RWPE1 (cell line): ENCODE measurements around the gene PHF14.
A peak's percentile ranks its signal among the peaks of the same experiment; 100 is the strongest.

Source experiments
- CTCF ChIA-PET: fragments of 350-600 bp; sonication (Branson Sonifier 250); formaldehyde crosslinking; extraction: SDS; loops from one replicate; lab custom pipeline; 2021; lab: Yijun Ruan, JAX
- POLR2A ChIA-PET: fragments of 400-600 bp; formaldehyde crosslinking; extraction: SDS; loops from one replicate; lab custom pipeline; 2020; ENCODE audit warnings: antibody characterized with exemption; ENCODE audit not compliant: low non-redundant PET; lab: Yijun Ruan, JAX
- DNase-seq: peaks from one replicate; pipeline ENCODE4 v3.0.0; 2012; ENCODE audit warnings: low spot score
- H3K27ac ChIP-seq: fragments of 450-650 bp; 2 replicates; pipeline ENCODE4 v1.5.1; 2017
- CTCF ChIP-seq: fragments of 450-650 bp; conservative IDR thresholded peaks from 2 replicates; pipeline ENCODE4 v1.5.1; 2017; ENCODE audit warnings: low read depth, mild to moderate bottlenecking

Gene PHF14

GRCh38 chr7:11077816-11078215, 104.1 kb downstream of the PHF14 start:
- H3K27ac ChIP-seq = no peak overlapping the region
- CTCF ChIA-PET = no interaction called here
- POLR2A ChIA-PET = no interaction called here
- DNase-seq = no peak
- no peak for TF ChIP-seq CTCF

GRCh38 chr7:11078247-11078834, 104.7 kb downstream of the PHF14 start:
- POLR2A ChIA-PET = no interaction called here
- no peak overlapping the region for H3K27ac ChIP-seq
- DNase-seq = no peak
- no peak for TF ChIP-seq CTCF
- CTCF ChIA-PET = interaction anchor here (0.6 kb wide), 1 partner anchor 223 kb away, joined by 3 read pairs; no protein-coding TSS in a partner anchor

GRCh38 chr7:11079907-11080306, 106.2 kb downstream of the PHF14 start:
- POLR2A ChIA-PET = no interaction called here

GRCh38 chr7:11082121-11082520, 108.4 kb downstream of the PHF14 start:
- H3K27ac ChIP-seq = no peak overlapping the region
- ChIA-PET POLR2A (interaction anchor here (0.5 kb wide), 1 partner anchor 12 kb away, joined by 3 read pairs; no protein-coding TSS in a partner anchor), CTCF (no interaction called here)
- DNase-seq = no peak
- no peak for TF ChIP-seq CTCF

More at GRCh38 chr7:11079907-11080306, 106.2 kb downstream of the PHF14 start:
- DNase-seq = no peak
- no peak for TF ChIP-seq CTCF
- H3K27ac ChIP-seq = no peak overlapping the region
- CTCF ChIA-PET = no interaction called here

DNA sequence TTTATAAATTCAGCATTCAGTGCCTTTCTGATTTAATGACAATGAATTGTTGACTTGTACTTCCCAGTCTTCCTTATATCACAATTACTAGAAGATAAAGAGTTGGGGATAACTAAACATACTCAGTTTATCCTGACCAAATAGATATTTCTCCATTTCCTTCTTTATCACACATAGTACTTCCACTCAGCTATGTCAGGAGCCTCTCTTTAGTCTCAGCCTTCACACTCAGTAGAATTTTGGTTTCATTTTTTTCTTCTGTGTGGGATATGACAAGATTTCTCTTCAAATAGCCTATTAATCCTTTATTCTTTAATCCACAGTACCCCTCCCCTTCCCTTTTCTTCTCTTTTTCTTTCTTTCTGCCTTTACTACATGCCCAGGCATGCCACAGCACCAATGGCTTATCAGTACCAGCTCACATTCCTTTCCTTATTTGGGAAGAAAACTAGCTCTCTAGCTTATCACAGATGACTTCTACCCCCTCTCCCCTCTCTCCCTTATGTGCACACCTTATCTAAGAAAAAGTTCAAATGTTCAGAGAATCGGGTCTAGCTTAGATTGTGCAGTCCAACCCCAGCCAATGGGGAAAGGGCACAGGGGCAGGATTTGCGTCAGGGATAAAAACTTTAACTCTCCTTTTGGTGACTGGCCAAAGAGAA, 109.0 kb downstream of the PHF14 start:
- ChIA-PET POLR2A (interaction anchor here (0.5 kb wide), 1 partner anchor 11 kb away, joined by 3 read pairs; no protein-coding TSS in a partner anchor), CTCF (interaction anchor here (0.6 kb wide), 2 partner anchors 8 to 1784 kb away, joined by 5 to 8 read pairs; no protein-coding TSS in a partner anchor)
- no peak for TF ChIP-seq CTCF

DNA sequence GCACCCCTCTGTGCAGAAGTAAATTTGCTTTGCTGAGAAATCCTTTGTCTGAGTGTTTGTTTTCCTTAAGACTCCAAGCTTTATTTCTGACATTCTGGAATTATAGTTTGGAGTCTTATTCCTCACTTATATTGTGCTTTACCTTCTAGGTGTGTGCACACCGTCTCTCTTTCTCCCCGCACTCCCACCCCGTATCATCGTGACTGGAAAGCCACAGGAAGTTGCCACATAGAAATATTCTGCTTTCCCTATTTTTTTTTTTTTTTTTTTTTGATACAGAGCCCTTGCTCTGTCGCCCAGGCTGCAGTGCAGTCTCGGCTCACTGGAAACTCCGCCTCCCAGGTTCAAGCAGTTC, 109.5 kb downstream of the PHF14 start:
- TF ChIP-seq CTCF = no peak
- no peak for DNase-seq
- POLR2A ChIA-PET = no interaction called here
- CTCF ChIA-PET = interaction anchor here (0.6 kb wide), 2 partner anchors 9 to 1785 kb away, joined by 5 to 8 read pairs; no protein-coding TSS in a partner anchor
- H3K27ac ChIP-seq = no peak overlapping the region

More for the DNA sequence above, 109.0 kb downstream of the PHF14 start:
- DNase-seq = peak; percentile 2
- H3K27ac ChIP-seq = no peak overlapping the region
